Astrocyte of the cerebellum (primary cell): ENCODE measurements around the gene CALHM3.
"Not testable (repeated sequence)": the region's sequence is repeated elsewhere in the genome, so short reads cannot be mapped to it uniquely, and the experiment has no call there.

ENCODE experiments used
- DNase-seq: peaks from one replicate; pipeline ENCODE4 v3.0.0-alpha.2; 2011; ENCODE audit warnings: low read depth
- H3K4me3 ChIP-seq: 2 replicates; pipeline ENCODE4 v1.5.1; 2011; ENCODE audit warnings: mild to moderate bottlenecking, low read depth, low read length, moderate library complexity
- CTCF ChIP-seq: IDR thresholded peaks from 2 replicates; pipeline ENCODE4 v1.5.1; 2012; ENCODE audit warnings: low read length, low read depth, moderate library complexity, mild to moderate bottlenecking; ENCODE audit errors: missing control alignments
- in situ Hi-C: cut with HindIII; loops from 2 replicates; pipeline ENCODE4 v1.10.0; 2017; ENCODE audit warnings: low sequenced_read_pairs

The CALHM3 gene, protein sequence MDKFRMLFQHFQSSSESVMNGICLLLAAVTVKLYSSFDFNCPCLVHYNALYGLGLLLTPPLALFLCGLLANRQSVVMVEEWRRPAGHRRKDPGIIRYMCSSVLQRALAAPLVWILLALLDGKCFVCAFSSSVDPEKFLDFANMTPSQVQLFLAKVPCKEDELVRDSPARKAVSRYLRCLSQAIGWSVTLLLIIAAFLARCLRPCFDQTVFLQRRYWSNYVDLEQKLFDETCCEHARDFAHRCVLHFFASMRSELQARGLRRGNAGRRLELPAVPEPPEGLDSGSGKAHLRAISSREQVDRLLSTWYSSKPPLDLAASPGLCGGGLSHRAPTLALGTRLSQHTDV

DNA sequence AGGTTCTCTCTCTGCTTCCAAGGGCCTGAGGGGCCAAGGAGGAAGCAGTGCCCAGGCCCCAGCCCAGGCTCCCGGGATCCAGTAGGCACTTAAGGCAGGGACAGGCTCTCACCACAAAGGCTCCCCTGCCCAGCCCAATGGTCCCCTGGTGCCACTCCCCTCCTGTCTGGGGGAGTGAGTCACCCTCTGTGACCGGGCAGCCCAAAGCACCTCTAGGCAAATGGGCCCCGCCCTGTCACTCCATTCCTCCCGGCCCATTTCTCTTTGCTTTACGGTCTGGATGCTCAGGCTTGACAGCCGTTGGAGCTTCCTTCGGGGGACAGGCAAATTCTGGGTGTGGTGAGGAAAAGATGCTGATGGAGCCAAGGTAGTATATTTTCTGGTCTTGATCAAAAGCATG, at the start of gene CALHM3:
Gene CALHM3, minus strand, starts transcription at position 106 of the 400 bp plus-strand sequence. CDS start 208 bp downstream, outside the sequence.
- H3K4me3 ChIP-seq = no peak within 1 kb of the TSS
- DNase-seq = no peak
- TF ChIP-seq CTCF = no peak
- in situ Hi-C loops = loop anchor here (10.0 kb wide), 1 partner anchor 64 kb away; no protein-coding TSS in a partner anchor

DNA sequence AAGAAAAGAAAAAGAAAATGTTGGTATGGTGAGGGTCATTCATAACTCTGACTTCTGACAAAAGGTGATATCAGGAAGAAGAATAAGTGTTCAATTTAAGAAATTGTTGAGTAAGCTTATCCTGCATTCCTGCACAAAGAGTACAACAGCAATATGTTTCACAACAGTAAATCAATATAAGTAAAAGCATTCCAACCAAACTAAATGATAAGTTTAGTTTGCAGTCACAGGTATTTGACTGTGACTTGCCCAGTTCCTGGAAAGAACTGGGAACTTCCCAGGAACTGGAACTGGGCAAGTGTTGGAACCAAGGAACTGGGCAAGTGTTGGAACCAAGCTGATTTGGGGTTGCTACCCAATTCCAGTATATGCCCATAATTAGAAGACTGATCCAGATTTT, 49.5 kb upstream of the CALHM3 start:
- H3K4me3 ChIP-seq = no peak overlapping the region
- no peak for DNase-seq
- TF ChIP-seq CTCF = no peak
- in situ Hi-C loops = loop anchor here (5.0 kb wide), 1 partner anchor 49 kb away; no protein-coding TSS in a partner anchor

DNA sequence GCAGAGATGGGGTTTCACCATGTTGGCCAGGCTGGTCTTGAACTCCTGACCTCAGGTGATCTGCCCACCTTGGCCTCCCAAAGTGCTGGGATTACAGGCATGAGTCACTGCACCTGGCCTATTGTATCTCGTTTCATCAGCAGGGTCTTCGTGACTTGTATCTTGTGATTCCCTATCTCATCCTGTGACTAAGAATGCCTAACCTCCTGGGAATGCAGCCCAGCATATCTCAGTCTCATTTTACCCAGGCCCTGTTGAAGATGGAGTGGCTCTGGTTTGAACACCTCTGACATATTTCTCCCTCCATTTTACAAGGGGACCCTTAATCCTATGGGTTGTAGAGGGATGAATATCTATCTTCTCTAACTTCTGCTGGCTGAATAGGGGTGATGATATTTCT, 48.4 kb upstream of the CALHM3 start:
- DNase-seq, H3K4me3 ChIP-seq: not testable (repeated sequence)
- in situ Hi-C loops = loop anchor here (5.0 kb wide), 1 partner anchor 50 kb away; no protein-coding TSS in a partner anchor

- no peak overlapping the region for H3K4me3 ChIP-seq
- DNase-seq = no peak
- TF ChIP-seq CTCF = no peak
- in situ Hi-C loops = loop anchor here (5.0 kb wide), 1 partner anchor 51 kb away; no protein-coding TSS in a partner anchor
Measured at GRCh38 chr10:103525901-103526300, 46.9 kb upstream of the CALHM3 start.

- in situ Hi-C loops = no loop called here
- no peak for DNase-seq
- no peak overlapping the region for H3K4me3 ChIP-seq
- no peak for TF ChIP-seq CTCF
Measured at GRCh38 chr10:103523683-103524082, 44.6 kb upstream of the CALHM3 start.

- DNase-seq, H3K4me3 ChIP-seq, in situ Hi-C loops: not testable (repeated sequence)
Measured at GRCh38 chr10:103522006-103522405, 43.0 kb upstream of the CALHM3 start.

GRCh38 chr10:103519798-103520197, 40.8 kb upstream of the CALHM3 start:
- no peak overlapping the region for H3K4me3 ChIP-seq
- in situ Hi-C loops = loop anchor here (10.0 kb wide), 1 partner anchor 65 kb away; the partner anchor contains the start of genes CALHM1 and CALHM2
- no peak for DNase-seq
- no peak for TF ChIP-seq CTCF
